Measurements from ENCODE around the gene CX3CR1.
"Not testable (repeated sequence)": the region's sequence is repeated elsewhere in the genome, so short reads cannot be mapped to it uniquely, and the experiment has no call there.

The CX3CR1 gene

GRCh38 chr3:39279745-39280517 lies at the start of gene CX3CR1:
CX3CR1 (minus strand) TSS chr3:39280036; CDS start chr3:39266509, 13,527 bp downstream.
- no peak for DNase-seq (ENCODE audit: low read depth, low spot score)

- no peak for DNase-seq (ENCODE audit: low read depth, low spot score)
Measured at GRCh38 chr3:39329493-39329892, 49.7 kb upstream of the CX3CR1 start, which contains the start of gene CCR8. CCR8 (plus strand) TSS chr3:39329709; CDS start chr3:39332332, 2,623 bp downstream.

- DNase-seq (ENCODE audit: low read depth, low spot score): no peak
Measured at GRCh38 chr3:39327746-39328349, 48.0 kb upstream of the CX3CR1 start.

GRCh38 chr3:39327053-39327745 lies 47.4 kb upstream of the CX3CR1 start:
- no peak for DNase-seq (ENCODE audit: low read depth, low spot score)

GRCh38 chr3:39325236-39325635 lies 45.4 kb upstream of the CX3CR1 start:
- no peak for DNase-seq (ENCODE audit: low read depth, low spot score)

GRCh38 chr3:39323494-39323893 lies 43.7 kb upstream of the CX3CR1 start:
- DNase-seq (ENCODE audit: low read depth, low spot score): no peak

GRCh38 chr3:39322936-39323335 lies 43.1 kb upstream of the CX3CR1 start:
- DNase-seq (ENCODE audit: low read depth, low spot score): no peak

GRCh38 chr3:39322209-39322715 lies 42.4 kb upstream of the CX3CR1 start:
- DNase-seq (ENCODE audit: low read depth, low spot score): not testable (repeated sequence)

GRCh38 chr3:39321574-39321983 lies 41.7 kb upstream of the CX3CR1 start:
- not testable (repeated sequence) for DNase-seq (ENCODE audit: low read depth, low spot score)

- no peak for DNase-seq (ENCODE audit: low read depth, low spot score)
Measured at GRCh38 chr3:39319249-39319648, 39.4 kb upstream of the CX3CR1 start.

GRCh38 chr3:39318301-39318700 lies 38.5 kb upstream of the CX3CR1 start:
- DNase-seq (ENCODE audit: low read depth, low spot score): no peak

GRCh38 chr3:39317571-39318169 lies 37.8 kb upstream of the CX3CR1 start:
- no peak for DNase-seq (ENCODE audit: low read depth, low spot score)

GRCh38 chr3:39315420-39315819 lies 35.6 kb upstream of the CX3CR1 start:
- DNase-seq (ENCODE audit: low read depth, low spot score): no peak

- DNase-seq (ENCODE audit: low read depth, low spot score): no peak
Measured at GRCh38 chr3:39313289-39313688, 33.5 kb upstream of the CX3CR1 start.

- DNase-seq (ENCODE audit: low read depth, low spot score): no peak
Measured at GRCh38 chr3:39302178-39302577, 22.3 kb upstream of the CX3CR1 start.

GRCh38 chr3:39299279-39299678 lies 19.4 kb upstream of the CX3CR1 start:
- DNase-seq (ENCODE audit: low read depth, low spot score): no peak

- no peak for DNase-seq (ENCODE audit: low read depth, low spot score)
Measured at GRCh38 chr3:39296197-39297077, 16.6 kb upstream of the CX3CR1 start.

- DNase-seq (ENCODE audit: low read depth, low spot score): no peak
Measured at GRCh38 chr3:39295184-39295775, 15.4 kb upstream of the CX3CR1 start.

- no peak for DNase-seq (ENCODE audit: low read depth, low spot score)
Measured at GRCh38 chr3:39294446-39295183, 14.8 kb upstream of the CX3CR1 start.

GRCh38 chr3:39292961-39293360 lies 13.1 kb upstream of the CX3CR1 start:
- no peak for DNase-seq (ENCODE audit: low read depth, low spot score)
